ENCODE results near the gene TOP3A. TPM values are rescaled to one million over a fixed set of nuclear protein-coding genes. Genes with fewer than 3 reads are reported as not detected.

TOP3A gene
- total RNA-seq, 1 experiment from 2014 or later, result 56.1 TPM

DNA sequence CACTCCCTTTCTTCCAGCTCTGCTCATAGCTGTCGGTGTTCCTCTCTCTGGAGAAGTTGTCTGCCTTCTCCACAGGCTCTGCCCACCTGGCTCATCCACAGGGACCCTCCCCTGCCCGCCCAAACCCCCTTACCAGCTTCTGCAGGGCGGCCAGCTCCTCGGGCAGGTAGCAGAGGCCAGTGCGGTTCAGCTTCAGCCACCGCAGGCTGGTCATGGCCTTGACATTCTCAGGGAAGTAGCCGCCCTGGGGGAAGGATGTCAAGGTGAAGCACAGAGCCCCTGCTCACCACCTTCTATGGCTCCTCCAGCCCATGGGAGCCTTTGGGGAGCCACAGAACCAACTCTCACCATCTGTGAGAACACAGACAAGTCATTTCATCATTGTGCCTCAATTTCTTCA is 58.0 kb downstream of the TOP3A start:
- POLR2A ChIA-PET, result interaction anchor here (0.9 to 1.7 kb wide), 2 partner anchors 9 to 14 kb away, joined by 6 read pairs; no protein-coding TSS in a partner anchor
- no peak for ATAC-seq

More for the DNA sequence above, 58.0 kb downstream of the TOP3A start:
- CTCF ChIA-PET, result interaction anchor here (2.5 kb wide), 1 partner anchor 10 kb away, joined by 15 read pairs; no protein-coding TSS in a partner anchor
- TF ChIP-seq NFYB (CRISPR knock-in tag; conservative IDR thresholded peaks at IDR 0.05; ENCODE audit: low read depth), result no peak
- TF ChIP-seq, protein P1, sequence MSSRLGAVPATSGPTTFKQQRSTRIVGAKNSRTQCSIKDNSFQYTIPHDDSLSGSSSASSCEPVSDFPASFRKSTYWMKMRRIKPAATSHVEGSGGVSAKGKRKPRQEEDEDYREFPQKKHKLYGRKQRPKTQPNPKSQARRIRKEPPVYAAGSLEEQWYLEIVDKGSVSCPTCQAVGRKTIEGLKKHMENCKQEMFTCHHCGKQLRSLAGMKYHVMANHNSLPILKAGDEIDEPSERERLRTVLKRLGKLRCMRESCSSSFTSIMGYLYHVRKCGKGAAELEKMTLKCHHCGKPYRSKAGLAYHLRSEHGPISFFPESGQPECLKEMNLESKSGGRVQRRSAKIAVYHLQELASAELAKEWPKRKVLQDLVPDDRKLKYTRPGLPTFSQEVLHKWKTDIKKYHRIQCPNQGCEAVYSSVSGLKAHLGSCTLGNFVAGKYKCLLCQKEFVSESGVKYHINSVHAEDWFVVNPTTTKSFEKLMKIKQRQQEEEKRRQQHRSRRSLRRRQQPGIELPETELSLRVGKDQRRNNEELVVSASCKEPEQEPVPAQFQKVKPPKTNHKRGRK (CRISPR knock-in tag; IDR thresholded peaks at IDR 0.05; ENCODE audit: borderline replicate concordance), result no peak
- TF ChIP-seq, protein P2, sequence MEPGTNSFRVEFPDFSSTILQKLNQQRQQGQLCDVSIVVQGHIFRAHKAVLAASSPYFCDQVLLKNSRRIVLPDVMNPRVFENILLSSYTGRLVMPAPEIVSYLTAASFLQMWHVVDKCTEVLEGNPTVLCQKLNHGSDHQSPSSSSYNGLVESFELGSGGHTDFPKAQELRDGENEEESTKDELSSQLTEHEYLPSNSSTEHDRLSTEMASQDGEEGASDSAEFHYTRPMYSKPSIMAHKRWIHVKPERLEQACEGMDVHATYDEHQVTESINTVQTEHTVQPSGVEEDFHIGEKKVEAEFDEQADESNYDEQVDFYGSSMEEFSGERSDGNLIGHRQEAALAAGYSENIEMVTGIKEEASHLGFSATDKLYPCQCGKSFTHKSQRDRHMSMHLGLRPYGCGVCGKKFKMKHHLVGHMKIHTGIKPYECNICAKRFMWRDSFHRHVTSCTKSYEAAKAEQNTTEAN (CRISPR knock-in tag; IDR thresholded peaks at IDR 0.05), result no peak
- no peak for TF ChIP-seq OVOL2 (CRISPR knock-in tag; IDR thresholded peaks at IDR 0.05; ENCODE audit: borderline replicate concordance)
- TF ChIP-seq, protein P3, sequence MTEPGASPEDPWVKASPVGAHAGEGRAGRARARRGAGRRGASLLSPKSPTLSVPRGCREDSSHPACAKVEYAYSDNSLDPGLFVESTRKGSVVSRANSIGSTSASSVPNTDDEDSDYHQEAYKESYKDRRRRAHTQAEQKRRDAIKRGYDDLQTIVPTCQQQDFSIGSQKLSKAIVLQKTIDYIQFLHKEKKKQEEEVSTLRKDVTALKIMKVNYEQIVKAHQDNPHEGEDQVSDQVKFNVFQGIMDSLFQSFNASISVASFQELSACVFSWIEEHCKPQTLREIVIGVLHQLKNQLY (CRISPR knock-in tag; IDR thresholded peaks at IDR 0.05), result no peak
- TF ChIP-seq, protein P4, sequence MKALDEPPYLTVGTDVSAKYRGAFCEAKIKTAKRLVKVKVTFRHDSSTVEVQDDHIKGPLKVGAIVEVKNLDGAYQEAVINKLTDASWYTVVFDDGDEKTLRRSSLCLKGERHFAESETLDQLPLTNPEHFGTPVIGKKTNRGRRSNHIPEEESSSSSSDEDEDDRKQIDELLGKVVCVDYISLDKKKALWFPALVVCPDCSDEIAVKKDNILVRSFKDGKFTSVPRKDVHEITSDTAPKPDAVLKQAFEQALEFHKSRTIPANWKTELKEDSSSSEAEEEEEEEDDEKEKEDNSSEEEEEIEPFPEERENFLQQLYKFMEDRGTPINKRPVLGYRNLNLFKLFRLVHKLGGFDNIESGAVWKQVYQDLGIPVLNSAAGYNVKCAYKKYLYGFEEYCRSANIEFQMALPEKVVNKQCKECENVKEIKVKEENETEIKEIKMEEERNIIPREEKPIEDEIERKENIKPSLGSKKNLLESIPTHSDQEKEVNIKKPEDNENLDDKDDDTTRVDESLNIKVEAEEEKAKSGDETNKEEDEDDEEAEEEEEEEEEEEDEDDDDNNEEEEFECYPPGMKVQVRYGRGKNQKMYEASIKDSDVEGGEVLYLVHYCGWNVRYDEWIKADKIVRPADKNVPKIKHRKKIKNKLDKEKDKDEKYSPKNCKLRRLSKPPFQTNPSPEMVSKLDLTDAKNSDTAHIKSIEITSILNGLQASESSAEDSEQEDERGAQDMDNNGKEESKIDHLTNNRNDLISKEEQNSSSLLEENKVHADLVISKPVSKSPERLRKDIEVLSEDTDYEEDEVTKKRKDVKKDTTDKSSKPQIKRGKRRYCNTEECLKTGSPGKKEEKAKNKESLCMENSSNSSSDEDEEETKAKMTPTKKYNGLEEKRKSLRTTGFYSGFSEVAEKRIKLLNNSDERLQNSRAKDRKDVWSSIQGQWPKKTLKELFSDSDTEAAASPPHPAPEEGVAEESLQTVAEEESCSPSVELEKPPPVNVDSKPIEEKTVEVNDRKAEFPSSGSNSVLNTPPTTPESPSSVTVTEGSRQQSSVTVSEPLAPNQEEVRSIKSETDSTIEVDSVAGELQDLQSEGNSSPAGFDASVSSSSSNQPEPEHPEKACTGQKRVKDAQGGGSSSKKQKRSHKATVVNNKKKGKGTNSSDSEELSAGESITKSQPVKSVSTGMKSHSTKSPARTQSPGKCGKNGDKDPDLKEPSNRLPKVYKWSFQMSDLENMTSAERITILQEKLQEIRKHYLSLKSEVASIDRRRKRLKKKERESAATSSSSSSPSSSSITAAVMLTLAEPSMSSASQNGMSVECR (CRISPR knock-in tag; IDR thresholded peaks at IDR 0.05; ENCODE audit: borderline replicate concordance), result no peak
- TF ChIP-seq, protein P5, sequence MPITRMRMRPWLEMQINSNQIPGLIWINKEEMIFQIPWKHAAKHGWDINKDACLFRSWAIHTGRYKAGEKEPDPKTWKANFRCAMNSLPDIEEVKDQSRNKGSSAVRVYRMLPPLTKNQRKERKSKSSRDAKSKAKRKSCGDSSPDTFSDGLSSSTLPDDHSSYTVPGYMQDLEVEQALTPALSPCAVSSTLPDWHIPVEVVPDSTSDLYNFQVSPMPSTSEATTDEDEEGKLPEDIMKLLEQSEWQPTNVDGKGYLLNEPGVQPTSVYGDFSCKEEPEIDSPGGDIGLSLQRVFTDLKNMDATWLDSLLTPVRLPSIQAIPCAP (CRISPR knock-in tag; IDR thresholded peaks at IDR 0.05), result no peak
- no peak for TF ChIP-seq FOXP1 (CRISPR knock-in tag; IDR thresholded peaks at IDR 0.05; ENCODE audit: borderline replicate concordance)
- TF ChIP-seq GRHL2 (CRISPR knock-in tag; IDR thresholded peaks at IDR 0.05; ENCODE audit: insufficient replicate concordance, severe bottlenecking), result no peak
- no peak for TF ChIP-seq NR1H2 (CRISPR knock-in tag; IDR thresholded peaks at IDR 0.05)
- no peak for TF ChIP-seq ZNF416 (CRISPR knock-in tag; IDR thresholded peaks at IDR 0.05)
- no peak for TF ChIP-seq ATF1 (CRISPR knock-in tag; IDR thresholded peaks at IDR 0.05)
- TF ChIP-seq, protein P6, sequence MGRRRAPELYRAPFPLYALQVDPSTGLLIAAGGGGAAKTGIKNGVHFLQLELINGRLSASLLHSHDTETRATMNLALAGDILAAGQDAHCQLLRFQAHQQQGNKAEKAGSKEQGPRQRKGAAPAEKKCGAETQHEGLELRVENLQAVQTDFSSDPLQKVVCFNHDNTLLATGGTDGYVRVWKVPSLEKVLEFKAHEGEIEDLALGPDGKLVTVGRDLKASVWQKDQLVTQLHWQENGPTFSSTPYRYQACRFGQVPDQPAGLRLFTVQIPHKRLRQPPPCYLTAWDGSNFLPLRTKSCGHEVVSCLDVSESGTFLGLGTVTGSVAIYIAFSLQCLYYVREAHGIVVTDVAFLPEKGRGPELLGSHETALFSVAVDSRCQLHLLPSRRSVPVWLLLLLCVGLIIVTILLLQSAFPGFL (CRISPR knock-in tag; IDR thresholded peaks at IDR 0.05; ENCODE audit: borderline replicate concordance), result no peak
- TF ChIP-seq SOX15 (CRISPR knock-in tag; IDR thresholded peaks at IDR 0.05), result no peak
- TF ChIP-seq, protein P7, sequence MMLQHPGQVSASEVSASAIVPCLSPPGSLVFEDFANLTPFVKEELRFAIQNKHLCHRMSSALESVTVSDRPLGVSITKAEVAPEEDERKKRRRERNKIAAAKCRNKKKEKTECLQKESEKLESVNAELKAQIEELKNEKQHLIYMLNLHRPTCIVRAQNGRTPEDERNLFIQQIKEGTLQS (CRISPR knock-in tag; conservative IDR thresholded peaks at IDR 0.05), result no peak
- Mint-ChIP-seq H3K36me3 (peaks cover 36% of the 10 kb centered on the region), H3K27me3 (ENCODE audit: low read depth) (no peaks in the 10 kb centered on the region), H3K27ac (peak overlapping the region; percentile 98), H3K4me3 (peak overlapping the region; percentile 95), H3K9me3 (no peaks in the 10 kb centered on the region), H3K4me1 (peaks cover 29% of the 10 kb centered on the region)
- no peak for DNase-seq (ENCODE audit: low spot score)

Data from WTC11 (cell line).